ENCODE data around the gene KRR1. TPM values are rescaled to one million over a fixed set of nuclear protein-coding genes. Genes with fewer than 3 reads are reported as not detected.
A peak's percentile ranks its signal among the peaks of the same experiment; 100 is the strongest.
"Not testable (repeated sequence)": the region's sequence is repeated elsewhere in the genome, so short reads cannot be mapped to it uniquely, and the experiment has no call there.

The KRR1 gene
- polyA plus RNA-seq, 3 donors = 8.0 to 14.4 (median 9.0) TPM

DNA sequence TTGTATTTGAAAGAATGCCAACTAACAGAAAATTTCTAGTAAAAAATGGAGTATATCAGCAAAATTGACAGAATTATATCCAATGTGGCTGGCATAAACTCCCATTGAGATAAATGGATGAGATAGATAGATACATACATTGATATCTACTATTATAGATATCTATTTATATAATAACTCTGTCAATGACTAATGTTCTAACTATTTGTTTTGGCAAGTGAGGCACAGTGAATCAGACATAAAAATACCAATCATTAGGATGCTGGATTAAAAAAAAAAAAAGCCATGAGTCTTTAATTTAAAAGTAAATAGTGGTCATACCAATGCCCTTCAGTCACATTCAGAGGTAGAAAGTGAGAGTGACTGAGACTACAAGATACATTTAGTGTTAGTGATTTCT is 64.6 kb downstream of the KRR1 start:
- no peaks in the 10 kb centered on the region for H3K27me3 Mint-ChIP-seq (ENCODE audit: low read depth in 3 of 3)
- intact Hi-C loops (cut with micrococcal nuclease) = no loop called here
- Histone ChIP-seq H3K79me2 (ENCODE audit: insufficient read depth, low read length) (no peaks in the 10 kb centered on the region), H3K9ac (ENCODE audit: insufficient read depth, low read length, poor library complexity, severe bottlenecking) (no peak overlapping the region), H3K9me3 (replicated peaks in 1 of 2; ENCODE audit: control insufficient read depth in 1 of 2, insufficient read depth in 1 of 2, low read length in 2 of 2) (peaks cover 0 to under 1% of the 10 kb centered on the region in 2 donors), H2AFZ (ENCODE audit: insufficient read depth, low read depth, low read length, poor library complexity, severe bottlenecking) (no peak overlapping the region), H3K27ac (ENCODE audit: low read depth in 1 of 2, low read length in 2 of 2) (no peak overlapping the region), H4K20me1 (ENCODE audit: insufficient read depth, low read length) (no peaks in the 10 kb centered on the region), H3K27me3 (ENCODE audit: control insufficient read depth in 2 of 2, insufficient read depth in 2 of 2, low read length in 2 of 2) (no peaks in the 10 kb centered on the region), H3K4me3 (replicated peaks in 1 of 3; ENCODE audit: low read depth in 2 of 3, low read length in 3 of 3) (no peak overlapping the region), H3K4me1 (ENCODE audit: control insufficient read depth in 1 of 2, insufficient read depth in 2 of 2, low read length in 2 of 2) (peaks cover 15 to 23% of the 10 kb centered on the region in 2 donors), H3K4me2 (replicated peaks; ENCODE audit: extremely low read depth, low read length, poor library complexity, severe bottlenecking) (no peak overlapping the region), H3K36me3 (replicated peaks in 1 of 2; ENCODE audit: control insufficient read depth in 1 of 2, insufficient read depth in 2 of 2, low read length in 2 of 2) (no peaks in the 10 kb centered on the region)
- no peak for DNase-seq
- H3K4me1 Mint-ChIP-seq = peaks cover 25% of the 10 kb centered on the region
- no peak overlapping the region for H3K4me3 Mint-ChIP-seq
- peaks cover 0 to 2% (median 0%) of the 10 kb centered on the region in 7 donors for H3K9me3 Mint-ChIP-seq
- no peaks in the 10 kb centered on the region for H3K36me3 Mint-ChIP-seq
- TF ChIP-seq, protein P1, sequence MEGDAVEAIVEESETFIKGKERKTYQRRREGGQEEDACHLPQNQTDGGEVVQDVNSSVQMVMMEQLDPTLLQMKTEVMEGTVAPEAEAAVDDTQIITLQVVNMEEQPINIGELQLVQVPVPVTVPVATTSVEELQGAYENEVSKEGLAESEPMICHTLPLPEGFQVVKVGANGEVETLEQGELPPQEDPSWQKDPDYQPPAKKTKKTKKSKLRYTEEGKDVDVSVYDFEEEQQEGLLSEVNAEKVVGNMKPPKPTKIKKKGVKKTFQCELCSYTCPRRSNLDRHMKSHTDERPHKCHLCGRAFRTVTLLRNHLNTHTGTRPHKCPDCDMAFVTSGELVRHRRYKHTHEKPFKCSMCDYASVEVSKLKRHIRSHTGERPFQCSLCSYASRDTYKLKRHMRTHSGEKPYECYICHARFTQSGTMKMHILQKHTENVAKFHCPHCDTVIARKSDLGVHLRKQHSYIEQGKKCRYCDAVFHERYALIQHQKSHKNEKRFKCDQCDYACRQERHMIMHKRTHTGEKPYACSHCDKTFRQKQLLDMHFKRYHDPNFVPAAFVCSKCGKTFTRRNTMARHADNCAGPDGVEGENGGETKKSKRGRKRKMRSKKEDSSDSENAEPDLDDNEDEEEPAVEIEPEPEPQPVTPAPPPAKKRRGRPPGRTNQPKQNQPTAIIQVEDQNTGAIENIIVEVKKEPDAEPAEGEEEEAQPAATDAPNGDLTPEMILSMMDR (IDR thresholded peaks at IDR 0.05) = no peak
- no peak overlapping the region for H3K27ac Mint-ChIP-seq

DNA sequence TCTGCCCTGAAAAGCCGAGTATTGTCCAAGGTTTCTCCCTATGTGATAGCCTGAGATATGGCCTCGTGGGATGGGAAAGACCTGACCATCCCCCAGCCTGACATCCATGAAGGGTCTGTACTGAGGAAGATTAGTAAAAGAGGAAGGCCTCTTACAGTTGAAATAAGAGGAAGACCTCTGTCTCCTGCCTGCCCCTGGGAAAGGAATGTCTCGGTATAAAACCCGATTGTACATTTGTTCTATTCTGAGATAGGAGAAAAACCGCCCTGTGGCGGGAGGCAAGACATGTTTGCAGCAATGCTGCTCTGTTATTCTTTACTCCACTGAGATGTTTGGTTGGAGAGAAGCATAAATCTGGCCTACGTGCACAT is 66.3 kb downstream of the KRR1 start:
- Histone ChIP-seq H3K27ac (ENCODE audit: low read depth in 1 of 2, low read length in 2 of 2) (peak overlapping the region in 1 of 2 donors; percentile 59), H2AFZ (ENCODE audit: insufficient read depth, low read depth, low read length, poor library complexity, severe bottlenecking) (peak overlapping the region; percentile 71), H3K4me1 (ENCODE audit: control insufficient read depth in 1 of 2, insufficient read depth in 2 of 2, low read length in 2 of 2) (peaks cover 15 to 23% of the 10 kb centered on the region in 2 donors)
- H3K79me2 ChIP-seq (ENCODE audit: insufficient read depth, low read length); H3K4me2 ChIP-seq (replicated peaks; ENCODE audit: extremely low read depth, low read length, poor library complexity, severe bottlenecking); H3K4me3 ChIP-seq (replicated peaks in 1 of 3; ENCODE audit: low read depth in 2 of 3, low read length in 3 of 3); H3K9me3 ChIP-seq (replicated peaks in 1 of 2; ENCODE audit: control insufficient read depth in 1 of 2, insufficient read depth in 1 of 2, low read length in 2 of 2); H3K27me3 ChIP-seq (ENCODE audit: control insufficient read depth in 2 of 2, insufficient read depth in 2 of 2, low read length in 2 of 2); H3K9me3 Mint-ChIP-seq; intact Hi-C loops (cut with micrococcal nuclease); H3K27me3 Mint-ChIP-seq (ENCODE audit: low read depth in 3 of 3); DNase-seq; H3K9ac ChIP-seq (ENCODE audit: insufficient read depth, low read length, poor library complexity, severe bottlenecking); H3K4me3 Mint-ChIP-seq; H3K36me3 Mint-ChIP-seq; H3K36me3 ChIP-seq (replicated peaks in 1 of 2; ENCODE audit: control insufficient read depth in 1 of 2, insufficient read depth in 2 of 2, low read length in 2 of 2); H4K20me1 ChIP-seq (ENCODE audit: insufficient read depth, low read length): not testable (repeated sequence)
- Mint-ChIP-seq H3K27ac (peak overlapping the region in 6 of 7 donors; percentile 31 to 92 (median 79)), H3K4me1 (peaks cover 28% of the 10 kb centered on the region)
- WGBS (ENCODE audit: insufficient coverage) = no CpG with 5 or more reads among the region's 7 CpGs

All from CD14-positive monocyte (primary cell).